Measurements from ENCODE around the gene SERGEF.

The SERGEF gene

GRCh38 chr11:17812091-17812864, 200.6 kb downstream of the SERGEF start:
- no peak for DNase-seq (ENCODE audit: low spot score)

DNA sequence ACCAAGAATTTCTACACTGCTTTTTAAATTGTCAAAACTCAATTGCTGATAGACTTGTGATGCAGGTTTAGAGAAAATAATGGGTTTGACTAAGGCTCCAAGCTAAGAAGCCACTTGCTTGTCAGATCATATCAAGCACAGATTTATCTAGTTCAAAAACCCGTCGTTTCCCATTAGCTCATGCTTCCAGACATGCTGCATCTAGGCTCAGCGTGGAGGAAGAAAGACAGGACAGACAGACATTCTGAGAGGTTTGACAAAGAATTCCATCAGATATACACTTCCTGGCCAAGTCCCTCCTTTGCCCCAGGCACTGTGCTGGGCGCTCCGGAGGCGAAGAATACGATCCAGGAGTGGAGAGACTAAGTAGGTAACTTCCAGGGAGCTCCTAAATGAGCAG, 201.5 kb downstream of the SERGEF start:
- no peak for DNase-seq (ENCODE audit: low spot score)

- DNase-seq (ENCODE audit: low spot score) = no peak
Observed at GRCh38 chr11:17810746-17811145, 202.1 kb downstream of the SERGEF start.

DNA sequence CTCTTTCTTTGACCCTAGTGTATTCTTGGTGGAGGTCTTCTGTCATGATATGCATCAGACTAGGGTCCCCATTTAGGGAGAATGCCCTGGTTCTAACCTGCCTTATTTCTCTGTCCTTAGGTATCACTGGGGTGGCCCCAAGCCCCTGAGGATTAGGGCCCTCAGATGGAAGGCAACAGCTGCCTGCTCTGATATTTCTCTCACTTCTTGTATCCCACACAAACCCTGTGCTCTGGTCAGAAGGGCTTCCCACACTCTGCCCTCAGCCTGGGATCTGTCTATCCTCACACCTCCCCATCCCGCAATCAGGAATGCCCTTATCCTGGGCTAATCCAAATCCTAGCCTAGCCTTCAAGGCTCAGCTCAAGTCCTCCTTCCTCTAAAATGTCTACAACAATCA, 202.8 kb downstream of the SERGEF start:
- no peak for DNase-seq (ENCODE audit: low spot score)

DNA sequence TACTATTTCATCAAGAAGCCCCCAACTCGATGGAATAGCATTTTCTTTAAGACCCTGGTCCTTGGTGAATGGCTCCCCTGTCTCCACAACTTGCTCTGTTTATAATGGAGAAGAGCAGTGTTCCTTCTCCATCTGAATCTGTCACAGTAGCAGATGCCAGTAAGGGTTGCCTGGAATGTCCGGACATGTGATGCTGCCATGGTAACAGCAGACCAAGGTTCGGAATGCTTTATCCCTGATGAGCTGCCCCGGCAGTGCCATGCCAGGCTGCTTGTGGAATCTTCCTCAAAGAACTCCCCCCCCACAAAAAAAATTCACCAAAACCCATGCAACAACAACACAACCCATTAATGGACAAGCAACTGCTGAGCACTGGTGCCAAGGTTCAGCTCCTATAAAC, 205.8 kb downstream of the SERGEF start:
- no peak for DNase-seq (ENCODE audit: low spot score)

DNA sequence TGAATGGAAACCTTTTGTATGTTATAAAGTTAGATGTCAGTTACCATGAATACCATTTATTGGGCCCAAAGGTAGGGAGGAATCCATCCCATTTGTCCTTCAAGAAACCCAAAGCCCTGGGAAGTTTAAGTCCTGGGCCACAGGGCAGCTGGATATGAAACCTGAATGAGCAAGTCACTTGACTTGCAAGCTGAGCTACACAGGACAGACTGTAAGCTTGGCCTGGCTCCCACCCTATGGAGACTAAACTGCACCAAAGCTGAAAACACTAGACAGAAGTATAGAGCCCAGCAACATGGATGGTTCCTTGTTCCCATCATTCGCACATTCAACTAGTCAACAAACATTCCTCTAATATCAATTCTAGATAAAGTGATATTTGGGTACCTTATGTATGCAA, 207.0 kb downstream of the SERGEF start:
- no peak for DNase-seq (ENCODE audit: low spot score)

DNA sequence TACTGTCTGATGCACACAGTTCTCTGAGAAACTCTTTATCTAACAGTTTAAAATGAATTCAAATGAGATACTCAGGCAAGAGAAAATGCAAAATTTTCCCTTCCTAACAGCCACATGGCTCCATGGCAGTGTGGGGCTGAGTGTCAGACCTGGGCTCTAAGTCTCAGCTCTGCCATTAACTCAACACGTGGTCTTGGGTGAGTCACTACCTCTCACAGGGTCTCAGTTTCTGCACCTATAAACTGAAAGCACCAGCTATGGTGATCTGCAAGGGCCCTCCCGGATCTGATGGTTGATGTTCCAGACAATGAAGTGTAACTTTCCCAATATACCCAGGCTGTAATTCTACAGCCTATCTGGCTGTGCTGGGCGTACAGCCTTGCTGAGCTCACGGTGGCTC, 207.8 kb downstream of the SERGEF start:
- no peak for DNase-seq (ENCODE audit: low spot score)

DNA sequence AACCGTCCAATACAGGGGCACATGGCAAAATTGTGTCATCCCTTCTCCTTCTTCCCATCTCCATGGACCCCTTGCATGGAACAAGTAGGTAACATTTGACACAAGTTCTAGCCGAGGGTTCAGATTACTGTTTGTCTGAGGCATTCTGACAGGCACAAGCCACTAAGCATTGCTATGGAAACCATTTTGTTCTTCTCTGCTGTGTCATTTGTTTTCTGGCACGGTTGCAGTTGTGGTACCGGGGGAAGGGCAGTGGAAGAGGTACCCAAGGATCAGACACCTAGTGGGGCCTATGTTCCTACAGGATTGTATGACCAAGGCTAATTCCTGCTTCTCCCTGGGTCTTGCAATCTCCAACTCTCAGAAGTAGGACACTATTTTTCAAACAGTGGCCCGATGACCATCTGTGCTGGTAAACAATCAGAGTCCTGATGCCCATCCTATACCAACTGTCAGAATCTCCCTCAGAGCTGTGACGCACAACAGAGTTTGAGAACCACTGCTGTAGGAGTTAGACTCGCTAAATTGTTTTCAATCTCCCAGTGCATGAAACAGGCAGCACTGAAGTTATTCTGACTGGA, 209.0 kb downstream of the SERGEF start:
- no peak for DNase-seq (ENCODE audit: low spot score)

DNA sequence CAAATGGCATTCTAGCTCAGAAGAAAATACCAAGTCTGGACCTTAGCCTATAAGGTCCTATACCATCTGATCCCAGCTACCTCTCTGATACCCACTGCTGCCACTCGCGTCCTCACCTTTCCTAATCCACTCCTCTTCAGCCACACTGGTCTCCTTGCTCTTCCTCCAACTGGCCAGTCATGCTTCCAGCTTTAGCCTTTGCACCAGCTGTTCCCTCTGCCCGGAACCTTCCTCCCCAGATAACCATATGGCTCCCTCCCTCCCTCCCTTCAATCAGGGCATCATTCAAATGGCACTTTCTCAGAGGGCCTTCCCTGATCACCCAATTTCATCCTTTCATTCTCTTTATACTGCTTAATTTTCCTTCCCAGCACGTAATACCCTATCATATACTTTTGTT, 210.4 kb downstream of the SERGEF start:
- no peak for DNase-seq (ENCODE audit: low spot score)

- DNase-seq (ENCODE audit: low spot score) = no peak
Observed at GRCh38 chr11:17801166-17801565, 211.7 kb downstream of the SERGEF start.

GRCh38 chr11:17799147-17799546, 213.7 kb downstream of the SERGEF start:
- DNase-seq (ENCODE audit: low spot score) = no peak

DNA sequence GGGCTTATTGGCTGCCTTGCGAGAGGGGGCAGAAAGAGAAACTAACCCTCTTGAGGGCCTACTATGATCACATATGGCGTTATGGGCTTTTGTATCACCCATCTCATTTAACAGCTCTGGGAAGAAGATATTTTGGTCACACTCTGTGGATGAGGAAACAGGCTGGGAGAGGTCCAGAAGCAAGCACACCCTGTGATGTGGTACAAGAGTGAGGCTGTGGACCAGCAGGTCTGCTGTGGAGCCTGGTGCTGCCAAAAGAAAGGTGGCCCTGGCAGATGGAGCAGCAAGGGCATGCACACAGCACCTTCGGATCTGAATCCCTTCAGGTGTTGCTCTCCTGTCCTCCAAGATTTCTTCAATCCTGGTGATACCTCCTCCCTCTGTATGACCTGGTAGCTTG, 214.1 kb downstream of the SERGEF start:
- no peak for DNase-seq (ENCODE audit: low spot score)

DNA sequence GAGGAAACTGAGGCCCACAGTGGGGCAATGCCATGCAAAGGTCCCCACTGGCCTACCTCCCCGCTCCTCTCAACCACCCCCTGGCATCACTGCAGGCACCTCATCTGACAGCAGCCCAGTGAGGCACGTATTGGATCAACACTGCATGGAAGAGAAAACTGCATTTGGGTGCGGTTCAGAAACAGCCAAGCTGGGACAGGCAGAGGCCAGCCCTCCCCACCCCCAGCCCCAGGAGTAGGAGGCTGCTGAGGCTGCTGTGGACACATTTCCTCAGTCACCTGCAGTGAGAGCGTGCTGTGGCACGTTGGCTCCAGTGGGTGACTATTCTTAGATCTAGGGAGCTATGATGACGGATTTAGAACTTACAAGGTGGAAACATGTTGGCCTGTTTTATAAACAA, 214.6 kb downstream of the SERGEF start:
- DNase-seq (ENCODE audit: low spot score) = no peak

DNA sequence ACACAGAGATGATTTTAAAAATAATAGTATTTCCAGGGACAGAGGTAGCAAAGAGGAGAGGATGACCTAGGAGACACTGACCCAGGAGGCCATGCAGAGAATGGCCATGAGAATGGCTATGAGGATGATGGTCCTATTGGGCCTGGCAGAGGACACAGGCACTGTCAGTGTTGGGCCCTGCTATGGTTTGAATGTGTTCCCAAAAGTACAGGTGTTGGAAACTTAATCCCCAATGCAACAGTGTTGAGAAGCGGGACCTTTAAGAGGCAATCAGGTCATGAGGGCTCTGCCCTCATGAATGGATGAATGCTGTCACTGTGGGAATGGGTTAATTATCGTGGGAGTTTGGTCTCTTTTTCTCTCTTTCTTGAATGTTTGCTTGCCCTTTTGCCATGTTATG, 216.7 kb downstream of the SERGEF start:
- no peak for DNase-seq (ENCODE audit: low spot score)

GRCh38 chr11:17794981-17795380, 217.9 kb downstream of the SERGEF start:
- no peak for DNase-seq (ENCODE audit: low spot score)

DNA sequence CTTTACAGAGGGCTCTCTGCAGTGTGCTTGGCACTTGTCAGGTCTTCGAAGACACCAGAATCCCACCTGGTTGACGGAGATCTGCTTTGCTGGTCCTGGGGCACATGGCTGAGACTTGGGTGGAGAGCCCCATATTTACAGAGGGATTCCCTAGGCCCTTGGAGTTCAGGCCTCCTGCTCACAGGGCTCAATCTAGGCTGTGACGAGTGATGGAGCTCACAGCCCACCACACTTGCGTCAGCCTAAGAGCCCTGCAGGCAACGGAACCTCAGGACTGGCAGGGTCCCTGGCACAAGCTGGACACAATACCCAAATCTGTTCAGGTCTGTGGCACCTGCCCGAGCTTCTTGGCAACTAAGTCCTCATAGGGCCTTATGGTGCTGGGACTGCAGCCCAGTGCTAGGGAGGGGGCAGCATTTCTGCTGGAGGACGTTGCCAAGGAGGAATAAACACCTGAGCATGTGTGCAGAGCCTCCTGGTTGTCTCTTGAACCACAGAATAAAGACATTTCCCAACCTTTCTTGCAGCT, 219.1 kb downstream of the SERGEF start:
- DNase-seq (ENCODE audit: low spot score) = no peak

- DNase-seq (ENCODE audit: low spot score) = no peak
Observed at GRCh38 chr11:17792161-17792560, 220.7 kb downstream of the SERGEF start.

- no peak for DNase-seq (ENCODE audit: low spot score)
Observed at GRCh38 chr11:17791144-17791543, 221.7 kb downstream of the SERGEF start.

- no peak for DNase-seq (ENCODE audit: low spot score)
Observed at GRCh38 chr11:17790453-17790852, 222.4 kb downstream of the SERGEF start.

- DNase-seq (ENCODE audit: low spot score) = no peak
Observed at GRCh38 chr11:17788084-17788483, 224.8 kb downstream of the SERGEF start.

DNA sequence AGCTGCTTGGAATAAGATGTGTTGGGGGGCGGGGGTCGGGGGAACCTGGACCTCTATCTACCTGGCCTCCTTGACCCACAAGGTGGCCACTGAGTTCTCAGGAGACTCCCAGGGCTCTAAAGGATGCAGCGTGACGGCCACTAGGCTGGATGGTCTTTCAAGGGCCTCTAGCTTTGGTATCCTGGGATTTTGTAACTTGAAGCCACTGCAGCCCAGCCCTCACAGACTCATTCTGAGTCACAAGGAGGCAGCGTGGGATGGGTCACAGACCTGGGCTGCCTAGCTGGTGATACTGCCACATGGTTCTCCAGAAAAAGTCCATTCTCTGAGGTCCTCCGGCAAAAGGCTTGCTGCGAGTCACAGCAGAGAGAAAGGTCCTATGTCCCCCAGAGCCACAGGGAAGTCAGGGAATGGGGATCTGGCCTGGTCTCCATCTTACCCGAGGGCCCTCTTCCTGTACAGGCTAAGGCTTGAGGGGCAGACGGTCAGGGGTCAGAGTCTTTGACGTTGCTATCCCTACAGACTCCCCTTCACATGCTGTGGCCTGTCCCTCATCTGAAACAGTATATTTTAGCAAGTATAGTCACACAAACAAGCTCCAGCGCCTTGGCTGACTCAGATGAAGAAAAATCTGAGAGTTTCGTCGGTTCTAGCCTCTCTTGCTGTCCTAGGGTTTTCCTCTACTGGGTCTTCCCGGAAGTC, 225.9 kb downstream of the SERGEF start:
- no peak for DNase-seq (ENCODE audit: low spot score)

GRCh38 chr11:17783878-17784277, 229.0 kb downstream of the SERGEF start:
- DNase-seq (ENCODE audit: low spot score) = no peak
